Measurements from ENCODE around the gene SLC39A6.
"Not testable (repeated sequence)": the region's sequence is repeated elsewhere in the genome, so short reads cannot be mapped to it uniquely, and the experiment has no call there.

The SLC39A6 gene

GRCh38 chr18:36086186-36086585, 43.0 kb downstream of the SLC39A6 start:
- Histone ChIP-seq H3K27ac (ENCODE audit: low read depth, low read length) (no peak overlapping the region), H3K4me1 (ENCODE audit: control insufficient read depth in 1 of 2, insufficient read depth in 2 of 2, low read length in 2 of 2) (no peaks in the 10 kb centered on the region), H3K9me3 (ENCODE audit: control insufficient read depth in 1 of 2, low read length in 2 of 2) (no peaks in the 10 kb centered on the region), H3K27me3 (ENCODE audit: control insufficient read depth in 1 of 2, insufficient read depth in 2 of 2, low read length in 2 of 2) (no peaks in the 10 kb centered on the region), H3K9ac (ENCODE audit: low read depth in 1 of 2, low read length in 2 of 2) (no peak overlapping the region), H3K36me3 (ENCODE audit: control insufficient read depth in 1 of 2, insufficient read depth in 2 of 2, low read length in 2 of 2) (no peaks in the 10 kb centered on the region), H3K4me3 (ENCODE audit: low read depth in 1 of 2, low read length in 2 of 2) (no peak overlapping the region)

DNA sequence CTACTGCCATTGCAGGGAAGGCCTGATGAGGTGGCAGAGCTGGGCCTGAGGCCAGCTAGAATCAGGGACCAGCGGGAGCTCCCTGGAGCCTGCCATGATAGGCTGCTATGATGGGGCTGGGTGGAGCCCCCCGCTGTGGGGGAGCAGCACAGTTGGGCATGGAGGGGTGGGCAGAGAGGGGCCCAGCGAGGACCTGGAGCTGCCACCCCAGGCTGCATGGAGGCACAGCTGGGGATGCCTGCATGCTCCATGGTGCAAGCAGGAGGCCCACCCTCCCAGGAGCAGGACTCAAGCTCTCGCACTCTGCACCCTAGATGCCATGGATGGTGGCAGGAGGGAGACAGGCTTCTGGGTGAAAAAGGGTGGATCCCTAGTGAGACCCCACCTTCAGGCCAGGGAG, 43.9 kb downstream of the SLC39A6 start:
- Histone ChIP-seq H3K27ac (ENCODE audit: low read depth, low read length) (no peak overlapping the region), H3K9ac (ENCODE audit: low read depth in 1 of 2, low read length in 2 of 2) (no peak overlapping the region), H3K9me3 (ENCODE audit: control insufficient read depth in 1 of 2, low read length in 2 of 2) (no peaks in the 10 kb centered on the region), H3K27me3 (ENCODE audit: control insufficient read depth in 1 of 2, insufficient read depth in 2 of 2, low read length in 2 of 2) (no peaks in the 10 kb centered on the region), H3K4me3 (ENCODE audit: low read depth in 1 of 2, low read length in 2 of 2) (no peak overlapping the region), H3K4me1 (ENCODE audit: control insufficient read depth in 1 of 2, insufficient read depth in 2 of 2, low read length in 2 of 2) (no peaks in the 10 kb centered on the region), H3K36me3 (ENCODE audit: control insufficient read depth in 1 of 2, insufficient read depth in 2 of 2, low read length in 2 of 2) (no peaks in the 10 kb centered on the region)

- H3K9me3 ChIP-seq (ENCODE audit: control insufficient read depth in 1 of 2, low read length in 2 of 2), result no peaks in the 10 kb centered on the region
- no peak overlapping the region for H3K9ac ChIP-seq (ENCODE audit: low read depth in 1 of 2, low read length in 2 of 2)
- H3K4me1 ChIP-seq (ENCODE audit: control insufficient read depth in 1 of 2, insufficient read depth in 2 of 2, low read length in 2 of 2), result no peaks in the 10 kb centered on the region
- no peak overlapping the region for H3K4me3 ChIP-seq (ENCODE audit: low read depth in 1 of 2, low read length in 2 of 2)
- no peaks in the 10 kb centered on the region for H3K36me3 ChIP-seq (ENCODE audit: control insufficient read depth in 1 of 2, insufficient read depth in 2 of 2, low read length in 2 of 2)
- no peak overlapping the region for H3K27ac ChIP-seq (ENCODE audit: low read depth, low read length)
- H3K27me3 ChIP-seq (ENCODE audit: control insufficient read depth in 1 of 2, insufficient read depth in 2 of 2, low read length in 2 of 2), result no peaks in the 10 kb centered on the region
Measured at GRCh38 chr18:36083729-36084128, 45.4 kb downstream of the SLC39A6 start.

DNA sequence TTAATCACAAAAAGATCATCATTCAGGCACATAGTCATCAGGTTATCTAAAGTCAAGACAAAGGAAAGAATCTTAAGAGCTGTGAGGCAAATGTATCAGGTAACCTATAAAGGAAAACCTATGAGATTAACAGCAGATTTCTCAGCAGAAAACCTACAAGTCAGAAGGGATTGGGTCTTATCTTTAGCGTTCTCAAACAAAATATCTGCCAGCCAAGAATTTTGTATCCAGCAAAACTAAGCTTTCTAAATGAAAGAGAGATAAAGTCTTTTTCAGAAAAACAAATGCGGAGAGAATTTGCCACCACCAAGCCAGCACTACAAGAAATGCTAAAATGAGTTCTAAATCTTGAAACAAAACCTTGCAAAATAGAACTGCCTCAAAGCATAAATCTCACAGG, 48.0 kb downstream of the SLC39A6 start:
- H3K27me3 ChIP-seq (ENCODE audit: control insufficient read depth in 1 of 2, insufficient read depth in 2 of 2, low read length in 2 of 2); H3K4me1 ChIP-seq (ENCODE audit: control insufficient read depth in 1 of 2, insufficient read depth in 2 of 2, low read length in 2 of 2); H3K9ac ChIP-seq (ENCODE audit: low read depth in 1 of 2, low read length in 2 of 2); H3K4me3 ChIP-seq (ENCODE audit: low read depth in 1 of 2, low read length in 2 of 2); H3K9me3 ChIP-seq (ENCODE audit: control insufficient read depth in 1 of 2, low read length in 2 of 2); H3K27ac ChIP-seq (ENCODE audit: low read depth, low read length); H3K36me3 ChIP-seq (ENCODE audit: control insufficient read depth in 1 of 2, insufficient read depth in 2 of 2, low read length in 2 of 2): not testable (repeated sequence)

DNA sequence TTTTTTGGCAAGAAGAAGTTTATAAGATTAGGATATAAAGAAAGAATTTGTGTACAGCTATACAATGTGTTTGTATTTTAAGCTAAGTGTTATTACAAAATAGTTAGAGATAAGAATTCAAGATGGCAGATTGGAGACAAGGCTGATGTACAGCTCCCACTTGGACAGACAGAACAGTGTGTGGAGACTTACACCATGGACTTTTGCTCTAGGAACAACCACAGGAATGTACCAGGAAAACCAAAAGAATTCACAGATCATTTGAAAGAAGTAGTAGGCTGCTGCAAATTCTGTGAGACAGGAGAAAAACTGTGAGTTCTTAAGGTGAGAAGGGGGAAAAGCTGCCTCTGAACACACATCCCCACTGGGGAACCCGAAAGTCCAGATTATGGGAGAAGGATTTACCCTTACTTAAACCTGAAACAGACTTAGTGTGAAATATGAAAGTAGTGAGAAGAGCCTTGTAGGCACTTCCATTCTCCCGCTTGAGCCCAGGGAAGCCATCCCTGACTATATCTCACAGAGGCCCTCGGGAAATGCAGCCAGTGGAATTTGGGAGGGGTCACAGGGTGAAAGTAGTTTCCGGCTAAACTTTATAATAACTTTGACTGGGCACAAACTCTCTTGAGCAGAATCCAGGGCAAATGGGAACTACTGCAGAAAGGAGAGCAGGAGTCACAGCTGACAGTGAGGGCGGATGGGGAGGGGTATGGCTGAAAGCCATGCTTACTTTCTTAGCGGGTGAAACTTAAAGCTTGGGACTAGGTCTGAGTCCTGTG, 50.2 kb downstream of the SLC39A6 start:
- Histone ChIP-seq H3K36me3 (ENCODE audit: control insufficient read depth in 1 of 2, insufficient read depth in 2 of 2, low read length in 2 of 2) (no peaks in the 10 kb centered on the region), H3K27ac (ENCODE audit: low read depth, low read length) (no peak overlapping the region), H3K27me3 (ENCODE audit: control insufficient read depth in 1 of 2, insufficient read depth in 2 of 2, low read length in 2 of 2) (no peaks in the 10 kb centered on the region), H3K9me3 (ENCODE audit: control insufficient read depth in 1 of 2, low read length in 2 of 2) (no peaks in the 10 kb centered on the region), H3K4me3 (ENCODE audit: low read depth in 1 of 2, low read length in 2 of 2) (no peak overlapping the region), H3K9ac (ENCODE audit: low read depth in 1 of 2, low read length in 2 of 2) (no peak overlapping the region), H3K4me1 (ENCODE audit: control insufficient read depth in 1 of 2, insufficient read depth in 2 of 2, low read length in 2 of 2) (no peaks in the 10 kb centered on the region)

DNA sequence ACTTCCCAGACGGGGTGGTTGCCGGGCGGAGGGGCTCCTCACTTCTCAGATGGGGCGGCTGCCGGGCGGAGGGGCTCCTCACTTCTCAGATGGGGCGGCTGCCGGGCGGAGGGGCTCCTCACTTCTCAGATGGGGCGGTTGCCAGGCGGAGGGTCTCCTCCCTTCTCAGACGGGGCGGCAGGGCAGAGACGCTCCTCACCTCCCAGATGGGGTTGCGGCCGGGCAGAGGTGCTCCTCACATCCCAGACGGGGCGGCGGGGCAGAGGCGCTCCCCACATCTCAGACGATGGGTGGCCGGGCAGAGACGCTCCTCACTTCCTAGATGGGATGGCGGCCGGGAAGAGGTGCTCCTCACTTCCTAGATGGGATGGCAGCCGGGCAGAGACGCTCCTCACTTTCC, 51.4 kb downstream of the SLC39A6 start:
- H3K36me3 ChIP-seq (ENCODE audit: control insufficient read depth in 1 of 2, insufficient read depth in 2 of 2, low read length in 2 of 2); H3K27ac ChIP-seq (ENCODE audit: low read depth, low read length): not testable (repeated sequence)

DNA sequence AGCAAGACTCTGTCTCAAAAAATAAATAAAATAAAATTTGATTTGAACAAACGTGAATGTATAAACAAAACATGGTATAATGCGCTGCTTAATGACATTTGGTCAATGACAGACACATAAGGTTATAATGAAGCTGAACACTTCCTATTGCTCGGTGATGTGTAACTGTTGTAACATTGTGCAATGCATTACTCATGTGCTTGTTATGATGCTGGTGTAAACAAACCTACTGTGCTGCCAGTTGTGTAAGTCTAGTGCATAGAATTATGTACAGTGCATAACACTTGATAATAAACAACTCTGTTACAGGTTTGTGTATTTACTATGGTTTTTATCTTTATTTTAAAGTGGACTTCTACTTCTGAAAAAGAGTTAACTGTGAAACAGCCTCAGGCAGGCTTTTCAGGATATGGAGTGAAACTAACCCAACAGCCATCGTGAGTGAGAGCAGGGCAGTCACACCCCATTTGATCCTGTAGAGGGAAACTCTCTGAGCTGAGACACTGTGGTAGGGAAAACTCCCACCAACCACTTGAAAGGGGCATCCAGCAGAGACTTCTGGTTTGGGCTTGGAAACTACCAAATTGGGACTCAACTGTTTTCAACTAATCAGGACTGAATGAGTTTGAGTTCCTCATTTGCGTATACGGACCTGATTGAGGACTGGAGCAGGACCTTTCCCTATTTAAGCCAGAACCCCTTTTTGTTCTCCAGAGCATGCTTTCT, 53.1 kb downstream of the SLC39A6 start:
- Histone ChIP-seq H3K9me3 (ENCODE audit: control insufficient read depth in 1 of 2, low read length in 2 of 2) (no peaks in the 10 kb centered on the region), H3K9ac (ENCODE audit: low read depth in 1 of 2, low read length in 2 of 2) (no peak overlapping the region), H3K4me1 (ENCODE audit: control insufficient read depth in 1 of 2, insufficient read depth in 2 of 2, low read length in 2 of 2) (no peaks in the 10 kb centered on the region), H3K4me3 (ENCODE audit: low read depth in 1 of 2, low read length in 2 of 2) (no peak overlapping the region), H3K36me3 (ENCODE audit: control insufficient read depth in 1 of 2, insufficient read depth in 2 of 2, low read length in 2 of 2) (no peaks in the 10 kb centered on the region), H3K27me3 (ENCODE audit: control insufficient read depth in 1 of 2, insufficient read depth in 2 of 2, low read length in 2 of 2) (no peaks in the 10 kb centered on the region), H3K27ac (ENCODE audit: low read depth, low read length) (no peak overlapping the region)

More for the DNA sequence above, 51.4 kb downstream of the SLC39A6 start:
- not testable (repeated sequence) for H3K9me3 ChIP-seq (ENCODE audit: control insufficient read depth in 1 of 2, low read length in 2 of 2); H3K9ac ChIP-seq (ENCODE audit: low read depth in 1 of 2, low read length in 2 of 2); H3K4me1 ChIP-seq (ENCODE audit: control insufficient read depth in 1 of 2, insufficient read depth in 2 of 2, low read length in 2 of 2); H3K27me3 ChIP-seq (ENCODE audit: control insufficient read depth in 1 of 2, insufficient read depth in 2 of 2, low read length in 2 of 2); H3K4me3 ChIP-seq (ENCODE audit: low read depth in 1 of 2, low read length in 2 of 2)

GRCh38 chr18:36074435-36074834, 54.7 kb downstream of the SLC39A6 start:
- Histone ChIP-seq H3K36me3 (ENCODE audit: control insufficient read depth in 1 of 2, insufficient read depth in 2 of 2, low read length in 2 of 2) (no peaks in the 10 kb centered on the region), H3K4me1 (ENCODE audit: control insufficient read depth in 1 of 2, insufficient read depth in 2 of 2, low read length in 2 of 2) (no peaks in the 10 kb centered on the region), H3K9ac (ENCODE audit: low read depth in 1 of 2, low read length in 2 of 2) (no peak overlapping the region), H3K4me3 (ENCODE audit: low read depth in 1 of 2, low read length in 2 of 2) (no peak overlapping the region), H3K27me3 (ENCODE audit: control insufficient read depth in 1 of 2, insufficient read depth in 2 of 2, low read length in 2 of 2) (no peaks in the 10 kb centered on the region), H3K27ac (ENCODE audit: low read depth, low read length) (no peak overlapping the region), H3K9me3 (ENCODE audit: control insufficient read depth in 1 of 2, low read length in 2 of 2) (no peaks in the 10 kb centered on the region)

- no peak overlapping the region for H3K4me3 ChIP-seq (ENCODE audit: low read depth in 1 of 2, low read length in 2 of 2)
- no peak overlapping the region for H3K9ac ChIP-seq (ENCODE audit: low read depth in 1 of 2, low read length in 2 of 2)
- H3K4me1 ChIP-seq (ENCODE audit: control insufficient read depth in 1 of 2, insufficient read depth in 2 of 2, low read length in 2 of 2), result no peaks in the 10 kb centered on the region
- H3K27ac ChIP-seq (ENCODE audit: low read depth, low read length), result no peak overlapping the region
- no peaks in the 10 kb centered on the region for H3K9me3 ChIP-seq (ENCODE audit: control insufficient read depth in 1 of 2, low read length in 2 of 2)
- H3K27me3 ChIP-seq (ENCODE audit: control insufficient read depth in 1 of 2, insufficient read depth in 2 of 2, low read length in 2 of 2), result no peaks in the 10 kb centered on the region
- H3K36me3 ChIP-seq (ENCODE audit: control insufficient read depth in 1 of 2, insufficient read depth in 2 of 2, low read length in 2 of 2), result no peaks in the 10 kb centered on the region
Measured at GRCh38 chr18:36073676-36074075, 55.5 kb downstream of the SLC39A6 start.

DNA sequence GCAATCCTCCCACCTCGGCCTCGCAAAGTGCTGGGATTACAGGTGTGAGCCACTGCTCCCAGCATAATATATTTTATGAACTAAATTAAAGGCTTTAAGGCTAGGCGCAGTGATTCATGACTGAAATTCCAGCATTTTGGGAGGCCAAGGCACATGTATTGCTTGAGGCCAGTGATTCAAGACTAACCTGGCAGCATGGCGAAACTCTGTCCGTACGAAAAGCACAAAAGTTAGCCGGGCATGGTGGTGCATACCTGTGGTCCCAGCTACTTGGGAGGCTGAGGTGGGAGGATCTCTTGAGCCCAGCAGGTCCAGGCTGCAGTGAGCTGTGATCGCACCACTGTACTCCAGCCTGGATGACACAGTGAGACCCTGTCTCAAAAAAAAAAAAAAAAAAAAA, 56.7 kb downstream of the SLC39A6 start:
- not testable (repeated sequence) for H3K4me1 ChIP-seq (ENCODE audit: control insufficient read depth in 1 of 2, insufficient read depth in 2 of 2, low read length in 2 of 2); H3K27me3 ChIP-seq (ENCODE audit: control insufficient read depth in 1 of 2, insufficient read depth in 2 of 2, low read length in 2 of 2); H3K9me3 ChIP-seq (ENCODE audit: control insufficient read depth in 1 of 2, low read length in 2 of 2); H3K4me3 ChIP-seq (ENCODE audit: low read depth in 1 of 2, low read length in 2 of 2); H3K27ac ChIP-seq (ENCODE audit: low read depth, low read length); H3K36me3 ChIP-seq (ENCODE audit: control insufficient read depth in 1 of 2, insufficient read depth in 2 of 2, low read length in 2 of 2); H3K9ac ChIP-seq (ENCODE audit: low read depth in 1 of 2, low read length in 2 of 2)
